ENCODE measurements around the gene PKP4. TPM values are rescaled to one million over a fixed set of nuclear protein-coding genes. Genes with fewer than 3 reads are reported as not detected.
"Not testable (repeated sequence)": the region's sequence is repeated elsewhere in the genome, so short reads cannot be mapped to it uniquely, and the experiment has no call there.

Gene PKP4
- total RNA-seq, 3 donors from 2014 or later: 41.6 to 59.1 (median 51.1) TPM

DNA sequence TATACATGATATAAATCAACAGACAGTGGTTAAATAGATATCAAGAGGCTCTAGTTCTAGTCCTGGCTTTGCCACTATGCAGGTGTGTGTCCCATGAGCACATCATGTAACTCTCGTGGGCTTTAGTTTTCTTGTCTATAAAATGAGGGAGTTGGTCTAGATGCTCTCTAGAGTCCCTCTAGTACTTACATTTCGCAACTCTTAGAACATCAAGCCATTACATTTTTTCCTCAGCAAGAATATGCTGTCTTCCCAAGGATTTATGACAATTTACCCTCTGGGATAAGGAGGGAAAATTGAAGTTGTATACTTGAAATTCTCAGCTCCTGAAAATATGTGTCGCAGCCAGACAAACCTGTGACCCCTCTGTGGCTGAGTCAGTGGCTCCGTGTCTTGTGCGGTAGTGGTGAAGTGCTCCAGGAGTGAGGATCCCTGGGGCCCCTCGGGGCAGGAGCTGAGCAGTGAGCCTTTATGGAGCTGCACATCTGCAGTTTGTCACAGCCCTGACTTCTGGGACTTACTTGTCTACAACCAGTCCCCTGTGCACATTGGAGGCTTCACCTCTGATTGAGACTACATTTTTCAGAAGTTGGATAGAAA, 6.8 kb downstream of the PKP4 start:
- Histone ChIP-seq H3K4me3 (no peak overlapping the region), H3K9me3 (no peaks in the 10 kb centered on the region), H3K4me1 (ENCODE audit: low read depth) (peaks cover under 1% of the 10 kb centered on the region), H3K36me3 (ENCODE audit: low read depth) (no peaks in the 10 kb centered on the region)
- DNase-seq: no peak
- no peak for ATAC-seq
- intact Hi-C loops (cut with DNase I, micrococcal nuclease): no loop called here
- TF ChIP-seq, protein P1, sequence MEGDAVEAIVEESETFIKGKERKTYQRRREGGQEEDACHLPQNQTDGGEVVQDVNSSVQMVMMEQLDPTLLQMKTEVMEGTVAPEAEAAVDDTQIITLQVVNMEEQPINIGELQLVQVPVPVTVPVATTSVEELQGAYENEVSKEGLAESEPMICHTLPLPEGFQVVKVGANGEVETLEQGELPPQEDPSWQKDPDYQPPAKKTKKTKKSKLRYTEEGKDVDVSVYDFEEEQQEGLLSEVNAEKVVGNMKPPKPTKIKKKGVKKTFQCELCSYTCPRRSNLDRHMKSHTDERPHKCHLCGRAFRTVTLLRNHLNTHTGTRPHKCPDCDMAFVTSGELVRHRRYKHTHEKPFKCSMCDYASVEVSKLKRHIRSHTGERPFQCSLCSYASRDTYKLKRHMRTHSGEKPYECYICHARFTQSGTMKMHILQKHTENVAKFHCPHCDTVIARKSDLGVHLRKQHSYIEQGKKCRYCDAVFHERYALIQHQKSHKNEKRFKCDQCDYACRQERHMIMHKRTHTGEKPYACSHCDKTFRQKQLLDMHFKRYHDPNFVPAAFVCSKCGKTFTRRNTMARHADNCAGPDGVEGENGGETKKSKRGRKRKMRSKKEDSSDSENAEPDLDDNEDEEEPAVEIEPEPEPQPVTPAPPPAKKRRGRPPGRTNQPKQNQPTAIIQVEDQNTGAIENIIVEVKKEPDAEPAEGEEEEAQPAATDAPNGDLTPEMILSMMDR (IDR thresholded peaks at IDR 0.05): no peak

DNA sequence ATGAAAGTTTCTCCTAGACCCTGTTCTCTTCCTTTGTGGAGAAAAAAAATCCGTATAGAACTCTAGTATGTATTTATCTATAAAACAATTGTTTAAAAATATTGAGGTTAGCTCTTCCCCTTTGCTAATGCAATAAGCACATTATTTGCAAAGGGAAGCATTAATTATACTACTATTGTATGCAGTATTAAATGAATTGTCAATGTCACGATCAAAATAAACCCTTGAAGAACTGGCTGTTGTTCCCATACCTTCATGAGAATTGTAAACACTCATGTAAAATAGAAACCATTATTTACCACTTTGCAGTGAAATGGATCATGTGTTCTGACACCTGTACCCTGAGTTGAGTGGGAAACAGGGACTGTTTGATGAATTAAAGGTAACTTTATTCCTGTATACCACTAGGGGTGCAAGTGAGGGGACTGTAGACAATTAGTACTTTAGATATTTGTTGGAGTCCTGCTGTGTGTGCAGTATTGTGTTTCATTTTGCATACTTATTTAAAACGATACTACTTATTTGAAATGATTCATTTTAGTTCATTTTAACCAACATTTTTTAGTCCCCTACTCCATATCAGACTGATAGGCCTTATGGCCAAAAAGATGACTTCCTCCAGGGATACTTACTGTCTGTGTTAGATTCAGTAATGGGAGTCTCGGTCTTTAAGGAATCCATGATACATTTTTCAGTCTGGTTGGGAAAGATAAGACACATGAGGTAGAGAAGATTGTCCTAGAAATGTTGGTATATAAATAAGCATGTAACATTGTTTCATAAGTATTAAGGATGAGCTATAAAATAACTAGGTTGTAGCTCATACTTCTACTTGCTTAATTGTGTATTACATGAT, 7.9 kb downstream of the PKP4 start:
- H3K4me1 ChIP-seq (ENCODE audit: low read depth): no peaks in the 10 kb centered on the region
- no peaks in the 10 kb centered on the region for H3K36me3 ChIP-seq (ENCODE audit: low read depth)
- ATAC-seq (peak; percentile 48), DNase-seq (no peak)
- TF ChIP-seq, protein P1 (IDR thresholded peaks at IDR 0.05): no peak
- intact Hi-C loops (cut with DNase I, micrococcal nuclease): no loop called here
- no peak overlapping the region for H3K4me3 ChIP-seq
- no peaks in the 10 kb centered on the region for H3K9me3 ChIP-seq

DNA sequence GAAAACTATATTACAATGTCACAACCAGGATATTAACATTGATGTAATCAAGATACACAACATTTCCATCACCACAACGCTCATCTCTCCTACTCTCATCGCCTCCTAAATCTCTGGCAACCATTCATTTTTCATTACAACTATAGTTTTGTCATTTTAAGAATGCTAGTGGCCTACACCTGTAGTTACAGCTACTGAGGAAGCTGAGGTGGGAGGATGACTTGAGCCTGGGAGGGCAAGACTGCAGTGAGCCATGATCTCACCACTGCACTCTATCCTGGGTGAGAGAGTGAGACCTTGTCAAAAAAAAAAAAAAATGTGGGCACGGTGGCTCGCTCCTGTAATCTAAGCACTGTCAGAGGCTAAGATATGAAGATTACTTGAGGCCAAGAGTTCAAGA, 10.5 kb downstream of the PKP4 start:
- Histone ChIP-seq H3K9me3 (no peaks in the 10 kb centered on the region), H3K36me3 (ENCODE audit: low read depth) (no peaks in the 10 kb centered on the region), H3K4me3 (no peak overlapping the region), H3K4me1 (ENCODE audit: low read depth) (no peaks in the 10 kb centered on the region)
- intact Hi-C loops (cut with DNase I, micrococcal nuclease): no loop called here
- ATAC-seq (no peak), DNase-seq (no peak)
- TF ChIP-seq, protein P1 (IDR thresholded peaks at IDR 0.05): no peak

DNA sequence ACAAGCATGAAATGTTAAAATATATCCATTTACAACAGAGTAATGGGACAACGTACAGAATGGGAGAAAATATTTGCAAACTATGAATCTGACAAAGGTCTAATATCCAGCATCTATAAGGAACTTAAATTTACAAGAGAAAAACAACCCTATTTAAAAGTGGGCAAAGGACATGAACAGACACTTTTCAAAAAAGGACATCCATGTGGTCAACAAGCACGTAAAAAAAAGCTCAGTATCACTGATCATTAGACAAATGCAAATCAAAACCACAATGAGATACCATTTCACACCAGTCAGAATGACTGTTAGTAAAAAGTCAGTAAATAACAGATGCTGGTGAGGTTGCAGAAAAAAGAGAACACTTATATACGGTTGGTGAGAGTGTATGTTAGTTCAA, 16.1 kb downstream of the PKP4 start:
- DNase-seq; H3K36me3 ChIP-seq (ENCODE audit: low read depth); intact Hi-C loops (cut with DNase I, micrococcal nuclease); H3K4me3 ChIP-seq; H3K9me3 ChIP-seq; H3K4me1 ChIP-seq (ENCODE audit: low read depth); ATAC-seq: not testable (repeated sequence)

DNA sequence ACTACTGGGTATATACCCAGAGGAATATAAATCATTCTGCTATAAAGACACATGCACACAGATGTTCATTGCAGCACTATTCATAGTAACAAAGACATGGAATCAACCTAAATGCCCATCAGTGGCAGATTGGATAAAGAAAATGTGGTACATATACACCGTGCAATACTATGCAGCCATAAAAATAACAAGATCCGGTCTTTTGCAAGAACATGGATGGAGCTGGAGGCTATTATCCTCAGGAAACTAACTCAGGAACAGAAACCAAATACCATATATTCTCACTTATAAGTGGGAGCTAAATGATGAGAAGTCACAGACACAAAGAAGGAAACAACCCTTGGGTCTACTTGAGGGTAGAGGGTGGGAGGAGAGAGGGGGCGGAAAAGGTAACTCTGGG, 16.5 kb downstream of the PKP4 start:
- H3K9me3 ChIP-seq; H3K4me1 ChIP-seq (ENCODE audit: low read depth); DNase-seq; intact Hi-C loops (cut with DNase I, micrococcal nuclease); ATAC-seq; H3K36me3 ChIP-seq (ENCODE audit: low read depth); H3K4me3 ChIP-seq: not testable (repeated sequence)

DNA sequence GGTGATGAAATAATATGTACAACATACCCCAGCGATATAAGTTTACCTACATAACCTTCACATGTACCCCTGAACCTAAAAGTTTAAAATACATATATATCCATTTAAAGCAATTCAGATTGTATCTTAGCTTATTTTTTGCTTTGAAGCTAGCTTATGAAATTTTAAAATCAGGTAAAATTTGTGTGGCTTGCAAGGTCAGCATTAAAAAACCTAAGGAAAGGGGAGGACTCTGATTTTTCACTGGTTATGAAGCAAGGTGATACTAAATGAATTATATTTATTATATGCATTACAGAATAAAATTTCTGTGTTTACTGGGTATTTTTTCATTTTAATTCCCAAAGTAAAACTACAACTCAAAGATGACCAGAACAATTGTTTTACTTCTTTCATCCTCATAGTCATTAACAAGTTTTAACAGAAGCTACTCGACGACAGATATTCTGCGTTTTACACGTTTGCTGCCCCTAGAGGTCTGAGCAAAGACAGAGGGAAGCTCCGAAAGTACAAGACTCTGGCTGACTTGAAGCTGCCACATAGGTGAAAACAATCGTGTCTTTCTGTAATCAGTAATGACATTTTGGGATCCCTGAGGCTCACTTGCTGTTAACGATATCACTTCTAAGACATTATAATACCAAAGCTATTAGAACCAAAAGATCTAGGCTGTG, 17.1 kb downstream of the PKP4 start:
- DNase-seq (no peak), ATAC-seq (no peak)
- TF ChIP-seq, protein P1 (IDR thresholded peaks at IDR 0.05): no peak
- intact Hi-C loops (cut with DNase I, micrococcal nuclease): no loop called here
- H3K4me3 ChIP-seq: no peak overlapping the region
- H3K4me1 ChIP-seq (ENCODE audit: low read depth): no peaks in the 10 kb centered on the region
- no peaks in the 10 kb centered on the region for H3K36me3 ChIP-seq (ENCODE audit: low read depth)
- H3K9me3 ChIP-seq: no peaks in the 10 kb centered on the region

DNA sequence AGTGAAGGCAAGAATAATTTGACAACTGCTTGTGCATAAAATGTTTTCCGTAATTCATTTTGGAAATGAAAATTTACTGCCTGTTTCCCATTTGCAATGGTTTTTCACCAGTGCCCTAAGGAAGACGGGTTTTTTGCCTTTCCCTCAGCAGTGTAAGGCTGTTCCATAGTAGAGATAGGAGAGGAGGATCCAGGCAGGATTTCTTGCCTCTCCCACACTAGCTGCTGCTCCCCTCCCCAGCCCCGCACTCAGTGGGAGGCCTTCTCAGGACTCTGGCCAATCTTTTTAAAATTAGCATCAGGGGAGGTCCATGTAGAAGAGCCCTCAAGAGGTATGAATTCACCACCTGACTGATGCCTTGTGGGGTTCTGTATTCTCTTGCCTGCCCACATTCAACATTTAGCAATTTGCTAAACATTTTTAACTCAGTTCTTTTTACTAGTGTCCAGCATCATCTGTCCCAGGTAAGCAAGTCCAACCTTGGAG, 17.8 kb downstream of the PKP4 start:
- DNase-seq; intact Hi-C loops (cut with DNase I, micrococcal nuclease); H3K9me3 ChIP-seq; ATAC-seq; H3K4me3 ChIP-seq; H3K36me3 ChIP-seq (ENCODE audit: low read depth); H3K4me1 ChIP-seq (ENCODE audit: low read depth): not testable (repeated sequence)

Measured in mucosa of descending colon (tissue), 3 donors.